ENCODE measurements around the gene NT5C2. TPM values are rescaled to one million over a fixed set of nuclear protein-coding genes. Genes with fewer than 3 reads are reported as not detected.
"Not testable (repeated sequence)": the region's sequence is repeated elsewhere in the genome, so short reads cannot be mapped to it uniquely, and the experiment has no call there.

Gene NT5C2
- total and polyA plus RNA-seq, 4 donors = 89.2 to 118 (median 94.1) TPM

GRCh38 chr10:103077491-103078308, 115.4 kb downstream of the NT5C2 start:
- no peaks in the 10 kb centered on the region for H3K27me3 ChIP-seq (ENCODE audit: control insufficient read depth, insufficient read depth, low read length)
- H3K4me3 ChIP-seq (ENCODE audit: low read depth, low read length) = no peak overlapping the region
- 74% methylated on average over 9 of the region's 16 CpGs for WGBS (ENCODE audit: insufficient coverage)
- no peaks in the 10 kb centered on the region for H3K9me3 ChIP-seq (ENCODE audit: control insufficient read depth, insufficient read depth, low read length)
- H3K4me1 ChIP-seq (ENCODE audit: control insufficient read depth, insufficient read depth, low read length) = no peaks in the 10 kb centered on the region
- no peak for DNase-seq (ENCODE audit: low read depth in 4 of 6, low spot score in 6 of 6)
- H3K36me3 ChIP-seq (ENCODE audit: control insufficient read depth, insufficient read depth, low read length) = peaks cover 58% of the 10 kb centered on the region
- H3K27ac ChIP-seq (ENCODE audit: low read depth, low read length) = no peak overlapping the region

DNA sequence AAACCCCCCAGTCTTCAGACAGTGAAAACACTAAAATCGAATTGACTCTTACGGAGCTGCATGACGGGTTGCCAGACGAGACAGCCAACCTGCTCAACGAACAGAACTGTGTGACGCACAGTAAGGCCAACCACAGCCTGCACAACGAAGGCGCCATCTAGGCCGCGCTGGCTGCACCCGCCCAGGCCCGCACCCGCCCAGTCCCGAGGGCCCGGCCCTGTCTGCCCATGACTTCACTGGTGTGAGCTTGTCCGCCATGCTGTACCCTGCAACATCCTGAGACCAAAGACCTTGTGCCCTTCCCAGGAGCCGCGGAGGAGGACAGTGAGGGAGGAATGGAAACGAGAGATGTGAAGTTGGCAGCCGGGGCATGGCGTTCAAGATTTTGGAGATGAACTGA, 116.1 kb downstream of the NT5C2 start:
- Histone ChIP-seq H3K27ac (ENCODE audit: low read depth, low read length) (no peak overlapping the region), H3K4me1 (ENCODE audit: control insufficient read depth, insufficient read depth, low read length) (no peaks in the 10 kb centered on the region), H3K27me3 (ENCODE audit: control insufficient read depth, insufficient read depth, low read length) (no peaks in the 10 kb centered on the region), H3K9me3 (ENCODE audit: control insufficient read depth, insufficient read depth, low read length) (no peaks in the 10 kb centered on the region), H3K36me3 (ENCODE audit: control insufficient read depth, insufficient read depth, low read length) (peaks cover 60% of the 10 kb centered on the region), H3K4me3 (ENCODE audit: low read depth, low read length) (no peak overlapping the region)
- 89% methylated on average over 16 of the region's 21 CpGs for WGBS (ENCODE audit: insufficient coverage)
- DNase-seq (ENCODE audit: low read depth in 4 of 6, low spot score in 6 of 6) = no peak

GRCh38 chr10:103072891-103073290, 120.2 kb downstream of the NT5C2 start:
- Histone ChIP-seq H3K4me1 (ENCODE audit: control insufficient read depth, insufficient read depth, low read length) (peaks cover 5% of the 10 kb centered on the region), H3K36me3 (ENCODE audit: control insufficient read depth, insufficient read depth, low read length) (peaks cover 48% of the 10 kb centered on the region), H3K4me3 (ENCODE audit: low read depth, low read length) (no peak overlapping the region), H3K27ac (ENCODE audit: low read depth, low read length) (no peak overlapping the region), H3K9me3 (ENCODE audit: control insufficient read depth, insufficient read depth, low read length) (no peaks in the 10 kb centered on the region), H3K27me3 (ENCODE audit: control insufficient read depth, insufficient read depth, low read length) (no peaks in the 10 kb centered on the region)
- WGBS (ENCODE audit: insufficient coverage) = 93% methylated on average over 6 of the region's 8 CpGs
- DNase-seq (ENCODE audit: low read depth in 4 of 6, low spot score in 6 of 6) = no peak

- H3K36me3 ChIP-seq (ENCODE audit: control insufficient read depth, insufficient read depth, low read length) = peaks cover 44% of the 10 kb centered on the region
- no peak for DNase-seq (ENCODE audit: low read depth in 4 of 6, low spot score in 6 of 6)
- no peak overlapping the region for H3K27ac ChIP-seq (ENCODE audit: low read depth, low read length)
- WGBS (ENCODE audit: insufficient coverage) = 89% methylated on average over 16 of the region's 22 CpGs
- H3K27me3 ChIP-seq (ENCODE audit: control insufficient read depth, insufficient read depth, low read length) = no peaks in the 10 kb centered on the region
- no peak overlapping the region for H3K4me3 ChIP-seq (ENCODE audit: low read depth, low read length)
- no peaks in the 10 kb centered on the region for H3K9me3 ChIP-seq (ENCODE audit: control insufficient read depth, insufficient read depth, low read length)
- H3K4me1 ChIP-seq (ENCODE audit: control insufficient read depth, insufficient read depth, low read length) = peaks cover 5% of the 10 kb centered on the region
Observed at GRCh38 chr10:103072276-103072675, 120.8 kb downstream of the NT5C2 start.

GRCh38 chr10:103069453-103070331, 123.4 kb downstream of the NT5C2 start:
- peaks cover 32% of the 10 kb centered on the region for H3K36me3 ChIP-seq (ENCODE audit: control insufficient read depth, insufficient read depth, low read length)
- H3K4me3 ChIP-seq (ENCODE audit: low read depth, low read length) = no peak overlapping the region
- H3K9me3 ChIP-seq (ENCODE audit: control insufficient read depth, insufficient read depth, low read length) = no peaks in the 10 kb centered on the region
- H3K27me3 ChIP-seq (ENCODE audit: control insufficient read depth, insufficient read depth, low read length) = no peaks in the 10 kb centered on the region
- H3K27ac ChIP-seq (ENCODE audit: low read depth, low read length) = no peak overlapping the region
- H3K4me1 ChIP-seq (ENCODE audit: control insufficient read depth, insufficient read depth, low read length) = peaks cover 5% of the 10 kb centered on the region
- WGBS (ENCODE audit: insufficient coverage) = 53% methylated on average over 14 of the region's 16 CpGs
- DNase-seq (ENCODE audit: low read depth in 4 of 6, low spot score in 6 of 6) = peak in 4 of 6 donors; percentile 31 to 91 (median 53)

DNA sequence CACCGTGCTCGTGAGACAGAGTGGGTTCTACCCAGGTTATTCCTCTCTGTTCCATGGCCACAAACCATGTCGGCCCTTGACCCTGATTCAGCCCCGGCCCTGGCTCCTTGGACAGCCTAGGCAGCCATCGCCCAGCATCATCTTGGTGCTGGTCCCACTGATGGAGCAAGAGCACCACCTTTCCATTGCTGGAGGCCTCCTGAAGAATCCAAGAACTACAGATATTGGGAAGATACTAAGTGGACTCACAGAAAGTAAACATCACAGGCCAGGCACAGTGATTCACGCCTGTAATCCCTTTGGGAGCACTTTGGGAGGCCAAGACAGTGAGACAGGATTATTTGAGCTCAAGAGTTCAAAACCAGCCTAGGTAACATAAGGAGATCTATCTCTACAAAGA, 125.1 kb downstream of the NT5C2 start:
- Histone ChIP-seq H3K36me3 (ENCODE audit: control insufficient read depth, insufficient read depth, low read length) (peaks cover 31% of the 10 kb centered on the region), H3K4me3 (ENCODE audit: low read depth, low read length) (no peak overlapping the region), H3K27me3 (ENCODE audit: control insufficient read depth, insufficient read depth, low read length) (no peaks in the 10 kb centered on the region), H3K27ac (ENCODE audit: low read depth, low read length) (no peak overlapping the region), H3K4me1 (ENCODE audit: control insufficient read depth, insufficient read depth, low read length) (peaks cover 5% of the 10 kb centered on the region), H3K9me3 (ENCODE audit: control insufficient read depth, insufficient read depth, low read length) (no peaks in the 10 kb centered on the region)
- no peak for DNase-seq (ENCODE audit: low read depth in 4 of 6, low spot score in 6 of 6)
- 86% methylated on average over 5 of the region's 6 CpGs for WGBS (ENCODE audit: insufficient coverage)

DNA sequence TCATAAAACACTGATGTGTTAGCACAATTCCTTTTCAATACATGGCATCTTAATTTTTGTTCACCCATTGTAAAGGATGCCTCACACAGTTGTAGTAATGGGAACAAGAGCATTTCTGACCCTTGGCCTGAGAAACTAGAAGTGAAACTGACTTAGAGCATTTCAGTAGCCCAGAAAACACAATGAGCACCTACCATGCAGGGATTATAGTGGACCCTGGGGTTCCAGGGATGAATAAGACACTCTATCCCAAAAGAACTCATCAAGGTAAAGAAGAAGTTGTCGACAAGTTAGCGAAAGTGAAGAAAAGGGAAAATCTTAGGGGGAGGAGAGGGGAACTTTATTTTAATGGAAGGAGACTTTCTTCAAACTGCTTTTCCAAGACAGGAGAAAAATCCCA, 125.6 kb downstream of the NT5C2 start:
- H3K27me3 ChIP-seq (ENCODE audit: control insufficient read depth, insufficient read depth, low read length) = no peaks in the 10 kb centered on the region
- no peak overlapping the region for H3K27ac ChIP-seq (ENCODE audit: low read depth, low read length)
- no peaks in the 10 kb centered on the region for H3K9me3 ChIP-seq (ENCODE audit: control insufficient read depth, insufficient read depth, low read length)
- no peak for DNase-seq (ENCODE audit: low read depth in 4 of 6, low spot score in 6 of 6)
- no peak overlapping the region for H3K4me3 ChIP-seq (ENCODE audit: low read depth, low read length)
- WGBS (ENCODE audit: insufficient coverage) = no CpG with 5 or more reads among the region's 2 CpGs
- H3K36me3 ChIP-seq (ENCODE audit: control insufficient read depth, insufficient read depth, low read length) = peaks cover 28% of the 10 kb centered on the region
- H3K4me1 ChIP-seq (ENCODE audit: control insufficient read depth, insufficient read depth, low read length) = peaks cover 9% of the 10 kb centered on the region

- not testable (repeated sequence) for H3K4me3 ChIP-seq (ENCODE audit: low read depth, low read length); H3K27ac ChIP-seq (ENCODE audit: low read depth, low read length); H3K9me3 ChIP-seq (ENCODE audit: control insufficient read depth, insufficient read depth, low read length); DNase-seq (ENCODE audit: low read depth in 4 of 6, low spot score in 6 of 6); H3K27me3 ChIP-seq (ENCODE audit: control insufficient read depth, insufficient read depth, low read length)
- 100% methylated on average over 3 of the region's 4 CpGs for WGBS (ENCODE audit: insufficient coverage)
- Histone ChIP-seq H3K4me1 (ENCODE audit: control insufficient read depth, insufficient read depth, low read length) (peaks cover 10% of the 10 kb centered on the region), H3K36me3 (ENCODE audit: control insufficient read depth, insufficient read depth, low read length) (peaks cover 25% of the 10 kb centered on the region)
Observed at GRCh38 chr10:103067099-103067477, 126.0 kb downstream of the NT5C2 start.

GRCh38 chr10:103066141-103067098, 126.7 kb downstream of the NT5C2 start:
- no peaks in the 10 kb centered on the region for H3K27me3 ChIP-seq (ENCODE audit: control insufficient read depth, insufficient read depth, low read length)
- no peaks in the 10 kb centered on the region for H3K9me3 ChIP-seq (ENCODE audit: control insufficient read depth, insufficient read depth, low read length)
- 90% methylated on average over 15 of the region's 16 CpGs for WGBS (ENCODE audit: insufficient coverage)
- H3K27ac ChIP-seq (ENCODE audit: low read depth, low read length) = no peak overlapping the region
- peaks cover 10% of the 10 kb centered on the region for H3K4me1 ChIP-seq (ENCODE audit: control insufficient read depth, insufficient read depth, low read length)
- peaks cover 19% of the 10 kb centered on the region for H3K36me3 ChIP-seq (ENCODE audit: control insufficient read depth, insufficient read depth, low read length)
- H3K4me3 ChIP-seq (ENCODE audit: low read depth, low read length) = no peak overlapping the region
- no peak for DNase-seq (ENCODE audit: low read depth in 4 of 6, low spot score in 6 of 6)

Data from spinal cord (tissue), 10 donors.